GM18511 (cell line): ENCODE results near the gene OBP2A.
"Not testable (repeated sequence)": the region's sequence is repeated elsewhere in the genome, so short reads cannot be mapped to it uniquely, and the experiment has no call there.

Experiments used
- ATAC-seq: cut with Tn5 transposase; IDR thresholded peaks from one replicate; pipeline ENCODE4 v1.9.1; 2021; ENCODE audit warnings: mild to moderate bottlenecking, moderate library complexity; ENCODE audit not compliant: unreplicated experiment

The OBP2A gene

GRCh38 chr9:135526089-135526729 is 19.7 kb upstream of the OBP2A start:
- no peak for ATAC-seq

- ATAC-seq, result no peak
Measured at GRCh38 chr9:135526730-135527571, 19.0 kb upstream of the OBP2A start.

- not testable (repeated sequence) for ATAC-seq
Measured at GRCh38 chr9:135528842-135529435, 17.0 kb upstream of the OBP2A start.

GRCh38 chr9:135530146-135530545 is 15.8 kb upstream of the OBP2A start:
- no peak for ATAC-seq

GRCh38 chr9:135531096-135531495 is 14.8 kb upstream of the OBP2A start:
- no peak for ATAC-seq

GRCh38 chr9:135533113-135533512 is 12.8 kb upstream of the OBP2A start:
- ATAC-seq, result no peak

- no peak for ATAC-seq
Measured at GRCh38 chr9:135533674-135534073, 12.3 kb upstream of the OBP2A start.

GRCh38 chr9:135534192-135534711 is 11.7 kb upstream of the OBP2A start:
- ATAC-seq, result not testable (repeated sequence)

- ATAC-seq, result not testable (repeated sequence)
Measured at GRCh38 chr9:135534826-135535225, 11.1 kb upstream of the OBP2A start.

- ATAC-seq, result not testable (repeated sequence)
Measured at GRCh38 chr9:135535631-135536030, 10.3 kb upstream of the OBP2A start.

- no peak for ATAC-seq
Measured at GRCh38 chr9:135536216-135536615, 9.7 kb upstream of the OBP2A start.

GRCh38 chr9:135543262-135543894 is 2.5 kb upstream of the OBP2A start:
- not testable (repeated sequence) for ATAC-seq

GRCh38 chr9:135544981-135545635 is 818 bp upstream of the OBP2A start:
- ATAC-seq, result no peak

GRCh38 chr9:135546792-135547617 is 1.1 kb downstream of the OBP2A start:
- not testable (repeated sequence) for ATAC-seq

GRCh38 chr9:135547756-135548736 is 2.1 kb downstream of the OBP2A start:
- ATAC-seq, result no peak

- not testable (repeated sequence) for ATAC-seq
Measured at GRCh38 chr9:135549478-135550343, 3.8 kb downstream of the OBP2A start.

- ATAC-seq, result no peak
Measured at GRCh38 chr9:135550344-135550918, 4.5 kb downstream of the OBP2A start.
